Effector memory CD8-positive, alpha-beta T cell (primary cell): ENCODE data around the gene ARMH2.

Experiments used
- ATAC-seq: fragments of 150-1000 bp; cut with Tn5 transposase; replicated peaks from 2 replicates; pipeline ENCODE4 v1.10.0; 2021; ENCODE audit warnings: mild to moderate bottlenecking, moderate library complexity
- DNase-seq, 3 experiments: peaks; one replicate each; pipeline ENCODE4 v3.0.0; 2021
- H3K27ac Mint-ChIP-seq, 2 donors: one replicate each; pipeline ENCODE4 v1.8.0; 2022; ENCODE audit warnings: mild to moderate bottlenecking in 2 of 2, mixed read lengths in 2 of 2, moderate library complexity in 2 of 2
- H3K27me3 Mint-ChIP-seq, 2 donors: one replicate each; pipeline ENCODE4 v1.8.0; 2022; ENCODE audit warnings: mixed read lengths in 2 of 2
- H3K36me3 Mint-ChIP-seq: one replicate; pipeline ENCODE4 v1.8.0; 2022; ENCODE audit warnings: mild to moderate bottlenecking, moderate library complexity, mixed read lengths; ENCODE audit not compliant: insufficient read depth
- H3K4me1 Mint-ChIP-seq, 2 donors: one replicate each; pipeline ENCODE4 v1.8.0; 2022; ENCODE audit warnings: low read depth in 2 of 2, mixed read lengths in 2 of 2
- H3K4me3 Mint-ChIP-seq, 2 donors: one replicate each; pipeline ENCODE4 v1.8.0; 2022; ENCODE audit warnings: mild to moderate bottlenecking in 2 of 2, mixed read lengths in 2 of 2, moderate library complexity in 2 of 2
- H3K9me3 Mint-ChIP-seq, 2 donors: one replicate each; pipeline ENCODE4 v1.8.0; 2022; ENCODE audit warnings: mixed read lengths in 2 of 2
- total RNA-seq, 9 experiments: gene quantifications; one replicate each; lab custom pipeline; 2026; lab: John Stamatoyannopoulos, UW

ARMH2 gene
- total RNA-seq = 0 to 2.7 (median 0.30) reads per million in 9 experiments

DNA sequence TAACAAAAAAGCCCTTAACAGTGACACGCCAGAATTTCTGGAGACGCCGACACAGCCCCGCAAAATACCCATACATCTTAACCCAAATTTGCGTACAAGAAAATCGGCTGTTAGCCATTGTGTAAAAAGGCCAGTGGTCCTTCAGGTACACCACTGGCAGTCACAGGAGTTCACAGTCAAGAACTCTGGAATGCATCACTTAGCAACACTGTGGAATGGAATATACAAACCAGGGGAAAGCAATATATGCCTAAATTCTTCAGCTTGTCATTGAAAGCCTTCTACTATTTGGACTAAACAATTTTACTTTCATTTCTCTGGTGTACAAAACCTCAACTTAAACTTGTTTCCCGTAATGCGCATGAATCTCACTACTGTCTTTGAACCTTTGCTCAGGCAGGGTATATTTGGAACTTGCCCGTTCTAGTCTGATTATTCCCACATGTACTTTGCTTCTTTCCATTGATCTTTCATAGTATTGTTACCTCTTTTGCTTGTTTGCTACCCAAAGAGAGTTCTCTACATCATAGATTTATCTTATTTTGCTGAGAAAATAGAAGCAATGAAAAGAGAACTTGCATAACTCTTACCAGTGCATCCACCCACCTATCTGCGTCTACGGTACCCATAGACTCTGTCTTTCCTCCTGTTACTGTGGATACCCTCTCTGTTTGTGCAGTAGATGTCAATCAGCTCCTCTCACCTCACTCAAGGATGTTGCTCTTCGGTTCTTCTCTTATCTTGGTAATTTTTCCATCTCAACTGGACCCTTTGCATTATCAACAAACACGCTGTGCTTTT is at the start of gene ARMH2:
ARMH2 (minus strand) TSS at position 178 of the 801 bp plus-strand sequence; CDS start at position 118, 60 bp downstream.
- ATAC-seq = no peak
- no peaks in the 10 kb centered on the region for H3K9me3 Mint-ChIP-seq
- no peak for DNase-seq
- H3K4me3 Mint-ChIP-seq = no peak within 1 kb of the TSS
- H3K27me3 Mint-ChIP-seq = no peaks in the 10 kb centered on the region
- peak within 1 kb of the TSS; percentile 21 to 71 for H3K27ac Mint-ChIP-seq
- peaks cover 39% of the 10 kb centered on the region for H3K36me3 Mint-ChIP-seq
- H3K4me1 Mint-ChIP-seq = peaks cover 0 to 5% of the 10 kb centered on the region in 2 donors

DNA sequence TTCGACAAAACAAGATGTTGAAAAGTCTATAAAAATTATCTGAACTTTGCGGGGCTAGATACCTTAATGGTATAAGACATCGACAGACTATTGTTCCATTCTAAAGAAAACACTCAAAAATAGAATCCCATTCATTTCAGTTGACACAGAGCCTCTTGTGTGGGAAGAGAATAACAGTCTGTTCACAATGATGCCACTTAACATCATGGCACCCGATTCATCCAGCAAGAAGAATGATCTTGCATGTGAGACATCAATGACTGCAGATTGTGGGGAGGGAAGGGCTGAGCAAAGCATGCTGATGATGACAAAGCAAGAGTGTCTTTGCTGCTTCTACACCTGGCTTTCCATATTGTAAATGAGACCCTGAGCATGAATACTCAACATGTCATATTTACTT is 49.7 kb upstream of the ARMH2 start:
- Mint-ChIP-seq H3K9me3 (no peaks in the 10 kb centered on the region), H3K4me1 (peaks cover 9 to 23% of the 10 kb centered on the region in 2 donors), H3K27ac (peak overlapping the region; percentile 19 to 83), H3K4me3 (no peak overlapping the region), H3K27me3 (no peaks in the 10 kb centered on the region), H3K36me3 (peaks cover 100% of the 10 kb centered on the region)
- DNase-seq (no peak), ATAC-seq (no peak)

DNA sequence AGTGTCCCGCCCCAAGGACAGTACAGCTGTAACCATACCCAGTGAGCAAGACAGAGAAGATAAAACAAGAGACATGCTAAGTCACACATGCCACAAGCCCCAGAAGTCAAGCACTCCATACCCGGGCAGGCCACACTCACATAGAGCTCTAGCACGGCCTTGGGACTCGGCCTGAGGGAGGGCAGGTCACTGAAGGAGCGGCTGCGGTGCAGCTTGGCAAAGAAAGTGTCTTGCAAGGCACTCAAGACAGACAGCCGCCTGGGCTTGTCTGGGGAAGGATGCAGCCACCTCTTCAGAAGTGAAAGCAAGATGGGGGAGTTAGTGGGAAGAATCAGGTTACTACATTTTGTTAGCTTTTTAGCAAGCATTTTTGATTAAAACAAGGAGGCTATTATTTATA is 48.7 kb upstream of the ARMH2 start:
- no peak overlapping the region for H3K4me3 Mint-ChIP-seq
- no peak for DNase-seq
- peak overlapping the region; percentile 66 to 83 for H3K27ac Mint-ChIP-seq
- ATAC-seq = no peak
- no peaks in the 10 kb centered on the region for H3K27me3 Mint-ChIP-seq
- H3K9me3 Mint-ChIP-seq = no peaks in the 10 kb centered on the region
- peaks cover 100% of the 10 kb centered on the region for H3K36me3 Mint-ChIP-seq
- peaks cover 7 to 23% of the 10 kb centered on the region in 2 donors for H3K4me1 Mint-ChIP-seq

DNA sequence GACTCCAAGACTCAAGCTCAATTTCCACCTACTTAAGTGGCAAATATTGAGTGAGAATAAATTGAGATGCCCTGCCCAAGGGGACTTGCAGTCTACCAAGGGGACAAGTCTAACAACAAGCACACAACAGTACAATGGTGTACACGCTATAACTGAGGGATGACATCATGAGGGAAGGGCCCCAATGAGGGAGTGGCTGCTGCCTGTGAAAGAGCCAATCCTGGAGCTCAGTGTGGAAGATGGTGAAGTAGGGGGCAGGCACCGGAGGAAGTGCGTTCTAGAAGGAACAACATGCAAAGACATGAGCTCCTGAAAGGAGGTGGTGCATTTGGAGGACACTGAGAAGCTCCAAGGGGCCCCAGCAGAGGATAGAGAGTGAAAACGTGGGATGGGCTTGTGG is 46.9 kb upstream of the ARMH2 start:
- peaks cover 100% of the 10 kb centered on the region for H3K36me3 Mint-ChIP-seq
- DNase-seq = no peak
- H3K4me3 Mint-ChIP-seq = peak overlapping the region in 1 of 2 donors; percentile 7
- no peaks in the 10 kb centered on the region for H3K27me3 Mint-ChIP-seq
- peak overlapping the region; percentile 47 to 86 for H3K27ac Mint-ChIP-seq
- no peak for ATAC-seq
- H3K9me3 Mint-ChIP-seq = no peaks in the 10 kb centered on the region
- H3K4me1 Mint-ChIP-seq = peaks cover 16 to 22% of the 10 kb centered on the region in 2 donors

DNA sequence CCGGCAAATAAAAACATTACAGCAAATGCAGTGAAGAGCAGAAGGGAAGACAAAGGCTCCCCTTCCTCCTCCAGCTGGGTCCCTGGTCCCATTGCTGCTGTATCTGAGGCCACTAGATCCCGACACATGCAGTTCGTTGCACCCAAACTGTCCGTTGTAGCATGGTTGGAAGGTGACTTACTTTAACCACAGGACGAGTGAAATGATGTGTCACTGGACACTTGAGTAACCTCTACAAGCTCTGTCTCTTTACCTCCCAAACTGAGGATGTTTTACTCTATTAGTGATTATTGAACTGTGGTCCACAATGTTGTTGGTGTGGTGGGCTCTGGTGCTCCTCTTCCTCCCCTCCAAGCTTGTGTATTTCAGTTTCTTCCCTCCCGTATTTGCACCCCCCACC is 46.2 kb upstream of the ARMH2 start:
- H3K4me1 Mint-ChIP-seq = peaks cover 22 to 27% of the 10 kb centered on the region in 2 donors
- H3K27me3 Mint-ChIP-seq = no peaks in the 10 kb centered on the region
- no peak for ATAC-seq
- peaks cover 100% of the 10 kb centered on the region for H3K36me3 Mint-ChIP-seq
- H3K4me3 Mint-ChIP-seq = no peak overlapping the region
- no peak for DNase-seq
- no peaks in the 10 kb centered on the region for H3K9me3 Mint-ChIP-seq
- H3K27ac Mint-ChIP-seq = peak overlapping the region in 1 of 2 donors; percentile 47

DNA sequence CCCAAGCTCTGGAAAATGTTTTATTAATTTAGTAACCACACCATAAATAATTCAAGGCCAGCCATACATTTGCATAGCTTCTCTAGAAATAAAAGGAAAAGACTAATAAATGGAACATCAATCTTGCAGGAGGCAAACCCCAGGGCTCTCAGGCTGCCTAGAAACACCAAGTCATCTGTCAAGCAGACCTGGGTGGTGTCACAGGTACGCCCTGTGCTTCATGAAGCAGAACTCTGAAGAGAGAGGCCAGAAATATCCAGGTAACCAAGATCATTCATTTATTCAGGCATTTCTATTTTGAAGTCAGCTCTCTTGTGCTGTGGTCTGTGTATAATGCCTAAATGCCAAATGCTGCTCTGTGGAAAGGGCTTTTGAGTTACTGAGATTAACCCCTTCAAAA is 45.3 kb upstream of the ARMH2 start:
- H3K27ac Mint-ChIP-seq = peak overlapping the region; percentile 72 to 86
- DNase-seq (no peak), ATAC-seq (no peak)
- no peak overlapping the region for H3K4me3 Mint-ChIP-seq
- no peaks in the 10 kb centered on the region for H3K27me3 Mint-ChIP-seq
- H3K4me1 Mint-ChIP-seq = peaks cover 24% of the 10 kb centered on the region in 2 donors
- peaks cover 100% of the 10 kb centered on the region for H3K36me3 Mint-ChIP-seq
- H3K9me3 Mint-ChIP-seq = no peaks in the 10 kb centered on the region

DNA sequence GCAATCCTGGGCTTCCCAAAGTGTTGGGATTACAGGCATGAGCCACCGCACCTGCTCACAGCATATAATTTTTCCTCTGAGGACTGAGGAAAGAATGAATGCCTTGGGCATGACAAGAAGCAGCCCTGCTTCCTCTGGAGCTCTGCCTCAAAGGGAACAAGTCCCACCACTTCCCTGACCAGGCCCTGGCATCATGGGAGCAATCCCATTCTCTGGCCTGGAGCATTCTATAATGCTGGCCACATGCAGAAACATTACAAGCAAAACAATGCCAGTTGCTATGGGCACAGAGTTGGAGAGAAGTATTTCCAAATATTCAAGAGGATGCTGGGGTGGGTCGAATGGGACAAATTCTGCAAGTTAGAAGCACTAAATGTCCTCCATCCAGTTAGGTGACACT is 41.5 kb upstream of the ARMH2 start:
- Mint-ChIP-seq H3K36me3 (peaks cover 89% of the 10 kb centered on the region), H3K9me3 (no peaks in the 10 kb centered on the region), H3K27me3 (no peaks in the 10 kb centered on the region), H3K4me3 (no peak overlapping the region), H3K4me1 (peaks cover 22% of the 10 kb centered on the region in 2 donors), H3K27ac (peak overlapping the region; percentile 79 to 80)
- no peak for ATAC-seq
- DNase-seq = no peak

DNA sequence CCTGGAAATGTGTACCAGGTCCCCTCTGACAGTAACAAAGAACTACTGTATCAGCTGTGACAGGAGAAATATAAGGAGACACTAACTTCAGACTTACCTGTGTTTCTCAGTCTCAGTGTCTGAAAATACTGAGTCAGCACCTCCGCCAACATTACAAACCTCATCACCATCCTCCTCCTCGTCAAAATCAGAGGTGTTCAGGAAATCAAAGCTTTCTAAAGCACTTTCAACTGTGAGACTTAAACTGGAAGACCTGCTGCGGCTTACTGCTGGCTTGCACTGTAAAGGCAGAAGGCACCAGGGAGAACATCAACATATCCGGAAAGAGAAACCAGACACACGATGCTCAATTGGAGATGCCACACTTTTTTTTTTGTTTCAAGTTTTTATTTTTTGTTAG is 40.3 kb upstream of the ARMH2 start:
- no peak overlapping the region for H3K4me3 Mint-ChIP-seq
- no peak for DNase-seq
- no peaks in the 10 kb centered on the region for H3K27me3 Mint-ChIP-seq
- H3K4me1 Mint-ChIP-seq = peaks cover 24 to 26% of the 10 kb centered on the region in 2 donors
- no peaks in the 10 kb centered on the region for H3K9me3 Mint-ChIP-seq
- H3K27ac Mint-ChIP-seq = peak overlapping the region in 1 of 2 donors; percentile 80
- no peak for ATAC-seq
- H3K36me3 Mint-ChIP-seq = peaks cover 89% of the 10 kb centered on the region

DNA sequence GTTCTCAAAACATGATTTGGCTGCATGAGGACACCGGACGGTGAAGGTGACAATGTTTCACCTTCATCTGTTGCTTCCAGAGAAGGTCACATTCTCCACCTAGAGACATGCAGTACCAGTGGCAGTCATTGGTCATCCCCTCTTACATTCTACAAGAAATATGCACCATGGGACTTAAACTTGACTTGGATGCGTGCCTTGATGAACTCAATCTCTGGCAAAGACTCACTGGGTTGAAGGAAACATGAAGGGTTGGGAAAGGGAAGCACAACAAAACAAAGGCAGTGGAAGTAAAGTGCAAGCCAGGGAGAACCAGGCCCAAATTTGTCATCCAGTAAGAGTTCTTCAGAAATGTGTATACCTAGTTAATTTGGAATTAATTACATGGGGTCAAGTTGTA is 39.4 kb upstream of the ARMH2 start:
- H3K4me3 Mint-ChIP-seq = no peak overlapping the region
- DNase-seq (no peak), ATAC-seq (no peak)
- H3K27me3 Mint-ChIP-seq = no peaks in the 10 kb centered on the region
- no peaks in the 10 kb centered on the region for H3K9me3 Mint-ChIP-seq
- H3K4me1 Mint-ChIP-seq = peaks cover 25 to 33% of the 10 kb centered on the region in 2 donors
- peak overlapping the region; percentile 80 to 83 for H3K27ac Mint-ChIP-seq
- peaks cover 89% of the 10 kb centered on the region for H3K36me3 Mint-ChIP-seq

DNA sequence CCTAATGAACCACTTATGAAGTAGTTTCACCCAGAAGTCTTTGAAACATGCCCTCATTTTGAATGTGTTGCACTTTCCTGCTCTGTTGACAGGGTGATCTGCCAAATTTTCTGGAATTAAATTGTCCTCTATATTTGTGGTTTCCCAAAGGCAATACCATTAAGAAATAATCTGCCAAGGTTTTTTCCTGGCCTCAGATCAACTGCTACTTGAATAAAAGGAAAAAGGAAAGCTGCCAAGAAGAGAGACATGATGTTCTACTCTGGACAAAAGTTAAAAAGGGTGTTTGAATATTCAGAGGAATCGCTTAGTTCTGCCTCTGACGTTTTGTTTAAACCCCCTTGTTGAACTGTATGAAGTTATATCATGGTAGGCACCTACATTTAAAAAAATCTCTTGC is 37.4 kb upstream of the ARMH2 start:
- Mint-ChIP-seq H3K27me3 (no peaks in the 10 kb centered on the region), H3K4me1 (peaks cover 22 to 35% of the 10 kb centered on the region in 2 donors), H3K9me3 (no peaks in the 10 kb centered on the region), H3K36me3 (peaks cover 89% of the 10 kb centered on the region), H3K27ac (peak overlapping the region; percentile 80 to 87), H3K4me3 (no peak overlapping the region)
- ATAC-seq (no peak), DNase-seq (no peak)

DNA sequence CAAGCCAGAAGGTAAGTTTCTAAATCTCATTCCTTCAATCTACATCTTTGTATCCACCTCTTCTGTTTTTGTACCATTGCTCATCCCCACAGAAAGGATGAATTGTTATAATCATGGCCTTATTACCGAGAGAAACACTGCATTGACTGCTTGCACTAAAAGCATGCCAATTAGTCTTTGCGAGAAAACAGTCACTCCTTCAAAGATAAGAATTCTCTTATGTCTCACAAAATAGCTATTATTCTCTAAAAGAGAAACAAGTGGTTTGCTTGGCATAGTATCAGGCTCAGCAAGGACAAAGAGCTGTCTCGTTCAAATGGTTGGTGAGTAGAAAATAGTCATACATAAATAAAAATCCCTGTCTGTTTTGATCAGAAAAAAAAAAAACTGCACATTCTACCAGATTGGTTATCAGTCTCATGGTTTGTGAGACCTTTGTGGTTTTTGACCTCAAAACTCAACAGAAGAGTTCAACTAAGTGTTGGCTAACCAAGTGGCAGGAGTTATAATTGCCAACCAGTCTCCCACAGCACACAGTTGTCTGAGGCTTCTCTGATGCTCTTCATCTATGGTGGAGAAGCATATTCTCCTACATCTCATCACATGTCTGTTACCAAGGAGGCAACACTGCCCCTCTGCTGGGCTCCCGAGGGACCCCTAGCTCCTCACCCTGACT is 35.1 kb upstream of the ARMH2 start:
- H3K27ac Mint-ChIP-seq = peak overlapping the region; percentile 87 to 89
- peaks cover 13 to 29% of the 10 kb centered on the region in 2 donors for H3K4me1 Mint-ChIP-seq
- no peak for DNase-seq
- ATAC-seq = no peak
- H3K36me3 Mint-ChIP-seq = peaks cover 89% of the 10 kb centered on the region
- no peaks in the 10 kb centered on the region for H3K27me3 Mint-ChIP-seq
- H3K9me3 Mint-ChIP-seq = no peaks in the 10 kb centered on the region
- peak overlapping the region in 1 of 2 donors; percentile 46 for H3K4me3 Mint-ChIP-seq

DNA sequence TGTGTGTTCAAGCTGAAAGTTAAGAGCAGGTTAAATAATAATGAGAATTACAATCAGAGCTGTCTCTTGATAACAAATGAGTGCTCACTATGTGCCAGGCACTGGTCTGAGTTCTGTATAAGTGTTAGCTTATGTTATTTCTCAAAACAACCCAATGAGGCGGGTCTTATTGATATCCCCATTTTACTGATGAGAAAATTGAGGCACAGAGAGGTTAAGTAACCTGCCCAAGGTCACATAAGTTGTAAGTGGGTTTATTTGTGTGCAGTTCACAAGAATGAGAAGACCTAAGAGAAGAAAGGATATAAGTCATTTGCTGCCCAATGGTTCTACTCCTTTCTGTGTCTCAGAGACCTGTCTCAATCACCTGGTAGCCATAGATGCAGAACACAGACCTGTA is 34.1 kb upstream of the ARMH2 start:
- peaks cover 11 to 27% of the 10 kb centered on the region in 2 donors for H3K4me1 Mint-ChIP-seq
- ATAC-seq = no peak
- H3K27me3 Mint-ChIP-seq = no peaks in the 10 kb centered on the region
- H3K27ac Mint-ChIP-seq = peak overlapping the region in 1 of 2 donors; percentile 94
- H3K36me3 Mint-ChIP-seq = peaks cover 89% of the 10 kb centered on the region
- H3K9me3 Mint-ChIP-seq = no peaks in the 10 kb centered on the region
- no peak for DNase-seq
- no peak overlapping the region for H3K4me3 Mint-ChIP-seq

DNA sequence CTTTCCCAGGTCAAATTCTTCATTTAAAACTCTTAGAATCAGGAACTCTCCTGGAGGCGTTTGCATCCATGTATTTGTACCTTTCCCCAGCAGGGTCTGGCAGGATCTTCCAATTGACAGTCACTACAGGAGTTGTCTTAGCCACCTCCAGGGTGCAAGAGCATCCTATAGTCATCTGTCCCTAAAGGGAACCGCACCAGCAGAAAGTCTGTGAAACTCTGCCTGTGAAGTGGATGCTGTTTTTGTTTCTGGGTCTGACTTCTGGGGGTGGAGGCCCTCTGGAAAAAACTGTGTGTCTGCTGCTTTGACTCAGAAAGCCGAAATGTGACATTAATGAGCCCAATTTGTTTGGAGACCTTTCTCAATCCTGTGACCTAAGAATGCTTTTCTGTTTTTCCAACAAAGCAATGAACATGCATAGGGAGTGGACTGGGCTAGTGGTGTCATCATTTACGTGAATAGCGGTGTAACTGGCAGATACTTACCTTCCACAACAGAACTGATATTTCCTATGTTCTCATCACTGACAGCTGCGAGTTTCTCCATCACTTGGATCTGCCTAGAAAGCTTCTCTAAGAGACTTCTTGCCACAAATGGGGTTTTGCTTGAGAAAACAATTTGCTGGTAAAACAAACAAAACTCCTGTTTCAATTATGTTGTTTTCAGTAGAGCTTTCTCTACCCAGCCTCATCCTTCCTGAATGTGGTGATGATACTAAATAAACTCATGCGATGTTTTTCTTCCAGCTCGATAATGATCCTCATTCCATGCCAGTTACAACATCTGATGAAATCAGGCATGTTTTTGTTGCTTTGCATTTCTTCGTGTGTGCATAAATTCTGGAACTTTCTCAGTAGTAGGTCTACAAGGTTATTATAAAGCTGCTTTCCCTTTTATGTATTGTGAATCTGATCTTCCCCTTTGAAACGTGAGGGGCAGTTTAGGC is 33.3 kb upstream of the ARMH2 start:
- peaks cover 90% of the 10 kb centered on the region for H3K36me3 Mint-ChIP-seq

More for the DNA sequence above, 33.3 kb upstream of the ARMH2 start:
- Mint-ChIP-seq H3K27ac (peak overlapping the region; percentile 66 to 94), H3K9me3 (no peaks in the 10 kb centered on the region), H3K4me1 (peaks cover 18 to 32% of the 10 kb centered on the region in 2 donors), H3K27me3 (no peaks in the 10 kb centered on the region), H3K4me3 (no peak overlapping the region)
- ATAC-seq (no peak), DNase-seq (no peak)
